ENCODE results near the gene MTMR12.
"Not testable (repeated sequence)": the region's sequence is repeated elsewhere in the genome, so short reads cannot be mapped to it uniquely, and the experiment has no call there.

Gene MTMR12

DNA sequence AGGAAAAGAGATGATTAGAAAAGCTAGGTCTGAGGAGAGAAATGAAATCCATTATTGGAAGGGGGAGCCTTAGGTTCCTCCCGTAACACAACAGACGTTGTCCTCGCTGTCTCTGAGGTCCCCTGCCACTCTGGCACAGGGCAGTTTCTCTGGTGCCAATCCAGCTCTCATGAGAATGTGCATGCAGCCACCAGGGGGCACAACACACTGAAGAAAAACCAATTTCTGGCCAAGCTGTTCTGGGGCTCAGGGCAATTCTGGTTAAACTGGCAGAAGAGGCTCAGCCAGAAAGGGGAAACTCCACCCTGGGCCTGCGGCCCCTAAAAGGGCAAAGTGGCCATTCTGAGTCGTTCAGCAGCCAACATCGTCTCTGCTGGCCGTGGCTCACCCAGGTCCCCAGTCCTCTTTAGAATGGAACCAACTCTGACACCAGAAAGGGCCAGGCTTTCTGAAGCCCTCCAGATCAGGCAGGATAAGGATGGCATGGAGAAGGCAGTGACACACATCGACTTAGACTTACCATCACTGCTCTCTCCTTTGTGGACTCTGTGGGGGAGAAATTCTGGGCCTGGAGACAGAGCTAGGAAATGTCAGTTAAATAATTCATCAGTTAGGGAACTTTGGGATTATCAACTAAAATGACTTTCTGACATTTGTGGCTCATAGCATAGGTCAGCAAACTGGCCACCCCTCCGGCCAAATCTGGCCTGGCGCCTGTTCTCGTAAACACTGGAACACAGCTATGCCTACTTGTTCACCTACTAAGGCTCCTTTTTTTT is 80.1 kb downstream of the MTMR12 start:
- peak; percentile 80 for DNase-seq (ENCODE audit: low spot score)

- DNase-seq (ENCODE audit: low spot score) = no peak
Measured at GRCh38 chr5:32231929-32232328, 80.8 kb downstream of the MTMR12 start.

GRCh38 chr5:32231241-32231640 is 81.5 kb downstream of the MTMR12 start:
- DNase-seq (ENCODE audit: low spot score) = peak; percentile 32

- DNase-seq (ENCODE audit: low spot score) = no peak
Measured at GRCh38 chr5:32230356-32231099, 82.2 kb downstream of the MTMR12 start.

DNA sequence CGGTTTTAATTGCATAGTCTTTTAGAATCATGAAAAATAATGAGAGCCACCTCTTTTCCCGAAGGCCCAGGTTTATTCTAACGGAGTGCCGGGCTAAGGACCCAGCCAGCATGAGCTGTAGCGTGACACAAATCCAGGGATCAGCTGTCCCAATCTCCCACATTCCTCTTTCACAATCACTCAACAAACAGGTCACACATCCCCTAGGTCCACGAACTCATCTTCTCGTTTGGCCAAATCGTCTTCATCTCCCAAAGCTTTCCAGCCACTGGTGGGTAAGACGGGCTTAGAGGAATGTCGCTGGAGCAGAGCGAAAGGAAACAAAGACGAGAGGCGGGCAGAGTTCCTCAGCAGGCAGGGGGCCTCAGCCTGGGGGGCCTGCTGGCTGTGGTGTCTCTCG is 83.2 kb downstream of the MTMR12 start:
- no peak for DNase-seq (ENCODE audit: low spot score)

- DNase-seq (ENCODE audit: low spot score) = no peak
Measured at GRCh38 chr5:32228816-32229215, 83.9 kb downstream of the MTMR12 start.

DNA sequence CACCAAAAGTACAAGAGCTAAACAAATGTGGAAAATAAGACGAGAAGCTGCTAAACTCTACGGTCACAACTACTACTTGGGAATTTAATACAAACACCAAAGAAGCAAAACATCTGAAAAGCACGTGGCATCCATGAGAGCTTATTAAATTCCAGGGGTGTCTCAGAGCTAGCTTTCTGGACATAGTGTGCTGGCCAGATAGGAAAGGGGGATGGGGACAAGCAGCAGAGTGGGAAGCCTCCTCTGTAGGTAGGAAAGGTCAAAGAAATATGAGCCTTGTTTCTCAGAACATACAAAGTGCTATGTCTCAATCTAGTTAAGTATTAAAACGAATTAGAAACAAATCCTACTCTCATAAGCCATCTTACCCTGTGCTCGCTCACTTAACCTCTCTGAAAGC is 87.3 kb downstream of the MTMR12 start:
- no peak for DNase-seq (ENCODE audit: low spot score)

- DNase-seq (ENCODE audit: low spot score) = no peak
Measured at GRCh38 chr5:32223972-32224609, 88.6 kb downstream of the MTMR12 start.

DNA sequence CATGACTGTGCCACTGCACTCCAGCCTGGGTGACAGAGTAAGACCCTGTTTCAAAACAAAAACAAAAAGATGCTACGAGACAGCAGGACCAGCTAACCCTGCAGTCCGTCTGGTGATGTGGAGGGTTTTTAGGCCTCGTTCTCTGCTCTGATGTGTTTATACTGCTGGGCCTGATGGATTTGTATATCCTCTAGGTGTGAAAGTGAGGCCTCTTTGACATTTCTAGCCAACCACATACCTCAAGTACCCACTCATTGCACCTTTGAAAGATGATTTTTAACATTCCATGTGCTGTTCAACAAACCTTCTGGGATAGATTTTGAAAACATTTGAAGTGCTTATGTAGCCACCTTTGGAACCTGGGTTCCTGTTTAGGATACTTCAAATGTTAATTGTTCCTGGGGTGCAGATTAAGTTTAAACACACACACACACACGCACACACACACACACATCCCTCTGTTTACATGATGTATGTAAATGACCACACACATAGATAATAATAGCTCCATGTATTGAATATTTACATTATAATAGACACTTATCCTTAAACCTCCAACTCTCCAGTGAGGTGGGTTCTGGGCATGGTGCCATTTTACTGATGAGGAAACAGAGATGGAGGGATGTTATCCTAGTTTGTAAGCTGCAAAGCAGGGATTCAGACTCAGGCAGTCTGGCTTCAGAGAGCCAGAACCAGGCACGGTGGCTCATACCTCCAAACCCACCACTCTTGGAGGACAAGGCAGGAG is 89.8 kb downstream of the MTMR12 start:
- DNase-seq (ENCODE audit: low spot score) = no peak

DNA sequence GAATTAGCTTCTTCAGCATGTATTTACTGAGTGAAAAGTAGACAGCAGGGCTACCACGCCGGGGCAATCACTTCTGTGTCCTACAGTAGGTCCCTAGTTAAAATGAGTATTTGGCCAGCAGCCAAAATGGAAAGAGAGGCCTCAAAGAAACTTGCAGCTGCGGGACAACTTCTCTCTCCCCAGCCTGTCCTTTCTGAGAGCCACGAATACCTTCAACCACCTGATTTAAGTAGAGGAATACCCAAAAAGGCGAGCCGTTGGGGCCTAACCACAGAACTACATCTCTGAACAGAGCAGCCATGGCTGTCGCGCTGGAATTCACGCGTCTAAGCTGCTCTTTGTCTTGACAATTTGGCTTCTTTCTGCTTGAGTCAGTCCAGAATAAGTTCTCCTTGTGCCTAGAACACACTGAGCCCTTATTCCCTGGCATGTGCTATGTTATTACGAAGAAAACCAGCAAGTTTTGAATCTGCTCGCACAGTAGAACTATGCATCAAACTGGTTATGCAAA is 94.8 kb downstream of the MTMR12 start:
- peak; percentile 72 for DNase-seq (ENCODE audit: low spot score)

GRCh38 chr5:32214344-32214743 is 98.4 kb downstream of the MTMR12 start:
- not testable (repeated sequence) for DNase-seq (ENCODE audit: low spot score)

DNA sequence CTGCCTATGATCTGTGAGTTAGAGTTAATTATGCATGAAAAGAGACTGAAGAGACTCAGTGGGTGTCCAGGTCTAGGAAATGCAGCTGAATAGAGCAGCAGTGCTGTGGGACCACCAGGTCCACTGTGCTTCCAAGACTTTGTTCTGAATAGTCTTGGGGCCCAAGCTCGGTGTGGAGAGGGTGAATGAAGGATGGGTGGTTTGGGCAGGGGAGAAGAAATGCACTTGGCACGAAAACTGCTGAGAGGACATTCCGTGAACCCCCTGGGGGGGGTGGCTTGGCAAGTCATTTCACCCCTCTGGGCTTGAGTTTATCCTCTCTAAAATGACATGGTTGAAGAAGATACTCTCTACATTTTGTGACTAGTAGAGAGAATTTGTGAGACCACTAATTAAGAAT is 102.6 kb downstream of the MTMR12 start:
- DNase-seq (ENCODE audit: low spot score) = no peak

DNA sequence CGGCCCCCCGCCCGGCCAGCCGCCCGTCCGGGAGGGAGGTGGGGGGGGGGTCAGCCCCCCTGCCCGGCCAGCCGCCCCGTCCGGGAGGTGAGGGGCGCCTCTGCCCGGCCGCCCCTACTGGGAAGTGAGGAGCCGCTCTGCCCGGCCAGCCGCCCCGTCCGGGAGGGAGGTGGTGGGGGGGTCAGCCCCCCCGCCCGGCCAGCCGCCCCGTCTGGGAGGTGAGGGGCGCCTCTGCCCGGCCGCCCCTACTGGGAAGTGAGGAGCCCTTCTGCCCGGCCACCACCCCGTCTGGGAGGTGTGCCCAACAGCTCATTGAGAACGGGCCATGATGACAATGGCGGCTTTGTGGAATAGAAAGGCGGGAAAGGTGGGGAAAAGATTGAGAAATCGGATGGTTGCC is 103.9 kb downstream of the MTMR12 start:
- DNase-seq (ENCODE audit: low spot score) = not testable (repeated sequence)

DNA sequence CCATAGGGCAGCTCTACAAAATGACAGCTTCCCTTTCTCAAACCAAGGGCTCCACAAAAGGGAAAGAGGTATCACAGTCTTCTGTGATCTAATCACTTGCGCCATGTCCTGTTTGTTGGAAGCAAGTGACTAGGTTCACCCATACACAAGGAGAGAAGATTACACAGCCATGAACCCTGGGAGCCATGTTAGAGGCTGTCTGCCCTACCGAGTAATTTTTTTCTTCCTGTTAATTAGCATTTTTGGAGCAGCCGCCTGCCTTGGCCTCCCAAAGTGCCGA is 105.4 kb downstream of the MTMR12 start:
- no peak for DNase-seq (ENCODE audit: low spot score)

DNA sequence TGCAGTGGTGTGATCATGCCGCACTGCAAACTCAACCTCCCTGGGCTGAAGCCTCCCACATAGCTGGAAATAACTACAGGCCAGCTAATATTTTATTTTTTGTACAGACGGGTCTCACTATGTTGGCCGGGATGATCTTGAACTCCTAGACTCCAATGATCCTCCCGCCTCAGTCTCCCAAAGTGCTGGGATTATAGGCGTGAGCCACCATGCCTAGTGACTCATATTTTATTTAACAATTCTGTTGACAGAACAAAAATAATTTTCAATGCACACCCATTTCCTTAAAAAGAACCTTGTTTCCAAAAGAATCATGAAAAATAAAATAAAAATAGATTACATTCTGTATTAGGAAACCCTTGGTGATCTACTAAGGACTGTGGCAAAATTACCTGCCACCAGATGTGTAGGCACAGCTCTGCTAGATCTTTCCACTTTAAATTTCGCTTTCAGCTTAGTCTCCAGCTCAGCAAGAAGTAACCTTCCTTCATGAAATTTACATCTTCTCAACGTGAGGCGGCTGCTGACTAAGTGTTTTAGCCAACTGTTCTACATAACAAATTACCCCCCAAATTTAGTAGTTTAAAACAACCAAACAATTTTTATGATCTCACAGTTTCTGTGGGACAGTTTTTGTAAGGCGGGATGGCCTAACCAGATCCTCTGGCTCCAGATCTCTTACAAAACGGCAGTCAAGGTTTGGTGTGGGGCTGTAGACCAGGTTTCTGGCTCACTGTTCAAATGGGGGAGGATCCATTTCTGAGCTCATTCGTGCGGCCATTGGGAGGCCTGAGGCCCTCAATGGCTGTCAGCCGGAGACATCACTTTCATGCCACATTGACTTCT is 106.0 kb downstream of the MTMR12 start:
- no peak for DNase-seq (ENCODE audit: low spot score)

- DNase-seq (ENCODE audit: low spot score) = no peak
Measured at GRCh38 chr5:32206053-32206452, 106.7 kb downstream of the MTMR12 start.

DNA sequence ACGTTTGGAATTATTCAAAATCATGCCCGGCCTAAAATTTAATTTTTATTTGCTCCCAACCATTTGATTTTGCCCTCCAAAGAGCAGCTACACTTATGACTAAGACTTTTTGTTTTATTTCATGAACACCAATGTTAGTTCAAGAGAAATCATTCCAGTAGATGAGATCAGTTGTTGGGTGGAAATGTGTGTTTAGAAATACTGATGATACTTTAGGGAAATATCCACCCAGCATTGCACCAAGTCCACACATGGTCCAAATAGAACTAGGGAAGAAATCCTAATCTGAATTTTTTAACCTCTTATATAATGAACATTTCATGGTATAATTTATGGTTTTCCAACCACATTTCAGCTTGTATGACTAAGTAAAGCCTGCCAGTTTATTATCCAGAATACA is 110.3 kb downstream of the MTMR12 start:
- no peak for DNase-seq (ENCODE audit: low spot score)

DNA sequence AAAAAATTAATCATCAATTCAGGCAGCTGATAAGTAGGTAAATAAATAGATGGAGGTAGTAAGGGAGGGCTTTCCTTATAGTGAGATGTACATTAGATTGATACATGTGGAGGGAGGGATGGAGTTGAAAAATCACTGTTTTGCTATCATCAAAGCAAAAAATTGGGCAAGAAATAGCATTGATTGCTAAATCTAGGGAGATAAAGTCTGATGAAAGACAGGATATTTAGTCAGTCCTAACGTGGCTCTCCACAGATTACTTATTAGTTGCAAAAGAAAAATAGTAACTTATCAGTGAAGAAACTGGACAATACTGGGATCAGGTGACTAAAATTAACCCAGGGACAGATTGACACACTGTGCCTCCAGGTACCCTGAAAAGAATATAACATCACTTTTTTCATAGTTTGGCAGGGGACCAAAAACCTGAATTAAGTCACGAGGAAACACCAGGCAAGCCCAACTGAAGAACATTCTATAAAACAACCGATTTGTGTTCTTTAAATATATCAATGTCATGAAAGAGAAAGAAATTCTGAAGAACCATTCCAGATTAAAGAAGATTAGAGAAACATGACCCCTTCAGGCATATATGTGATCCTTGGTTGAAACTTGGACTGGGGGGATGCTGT is 111.5 kb downstream of the MTMR12 start:
- no peak for DNase-seq (ENCODE audit: low spot score)

DNA sequence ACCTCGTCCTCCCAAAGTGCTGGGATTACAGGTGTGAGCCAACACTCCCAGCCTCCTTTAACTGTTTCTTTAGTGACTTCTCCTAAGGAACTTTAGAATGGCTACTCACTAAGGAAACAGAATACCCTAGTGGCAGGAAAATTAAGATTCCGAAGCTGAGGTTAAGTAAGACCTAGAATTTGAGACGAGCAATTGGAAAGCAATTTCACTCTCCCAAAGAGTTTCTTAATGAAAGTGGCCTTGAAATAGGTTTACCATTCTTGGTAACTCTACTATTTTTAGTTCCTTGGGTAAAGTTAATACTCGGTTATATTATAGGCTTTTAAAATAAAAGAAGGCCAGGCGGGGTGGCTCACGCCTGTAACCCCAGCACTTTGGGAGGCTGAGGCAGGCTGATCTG is 115.7 kb downstream of the MTMR12 start:
- DNase-seq (ENCODE audit: low spot score) = no peak

DNA sequence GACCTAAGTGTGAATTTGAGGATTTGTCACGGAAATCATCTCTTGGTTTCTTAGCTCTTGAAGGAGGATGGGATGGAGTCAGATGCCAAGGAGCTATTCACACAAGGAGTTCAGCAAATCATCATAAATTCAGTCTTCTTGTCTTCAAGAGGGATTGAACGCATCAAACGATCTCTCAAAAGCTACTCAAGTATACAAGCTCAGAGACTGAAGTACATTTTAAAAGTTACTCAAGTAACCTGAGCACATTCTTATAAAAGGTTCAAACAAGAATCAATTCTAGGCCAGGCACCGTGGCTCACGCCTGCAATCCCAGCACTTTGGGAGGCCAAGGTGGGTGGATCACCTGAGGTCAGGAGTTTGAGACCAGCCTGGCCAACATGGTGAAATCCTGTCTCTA is 117.5 kb downstream of the MTMR12 start:
- DNase-seq (ENCODE audit: low spot score) = no peak

GRCh38 chr5:32193591-32193990 is 119.1 kb downstream of the MTMR12 start:
- peak; percentile 14 for DNase-seq (ENCODE audit: low spot score)

All from globus pallidus (tissue), 1 donor.